GM18526 (cell line): ENCODE results near the gene POLR2F.

Experiments used
- POLR2A ChIP-seq: IDR thresholded peaks from 3 replicates; pipeline ENCODE4 v1.6.1; 2011; ENCODE audit not compliant: insufficient read length; ENCODE audit errors: extremely low read depth

POLR2F gene

DNA sequence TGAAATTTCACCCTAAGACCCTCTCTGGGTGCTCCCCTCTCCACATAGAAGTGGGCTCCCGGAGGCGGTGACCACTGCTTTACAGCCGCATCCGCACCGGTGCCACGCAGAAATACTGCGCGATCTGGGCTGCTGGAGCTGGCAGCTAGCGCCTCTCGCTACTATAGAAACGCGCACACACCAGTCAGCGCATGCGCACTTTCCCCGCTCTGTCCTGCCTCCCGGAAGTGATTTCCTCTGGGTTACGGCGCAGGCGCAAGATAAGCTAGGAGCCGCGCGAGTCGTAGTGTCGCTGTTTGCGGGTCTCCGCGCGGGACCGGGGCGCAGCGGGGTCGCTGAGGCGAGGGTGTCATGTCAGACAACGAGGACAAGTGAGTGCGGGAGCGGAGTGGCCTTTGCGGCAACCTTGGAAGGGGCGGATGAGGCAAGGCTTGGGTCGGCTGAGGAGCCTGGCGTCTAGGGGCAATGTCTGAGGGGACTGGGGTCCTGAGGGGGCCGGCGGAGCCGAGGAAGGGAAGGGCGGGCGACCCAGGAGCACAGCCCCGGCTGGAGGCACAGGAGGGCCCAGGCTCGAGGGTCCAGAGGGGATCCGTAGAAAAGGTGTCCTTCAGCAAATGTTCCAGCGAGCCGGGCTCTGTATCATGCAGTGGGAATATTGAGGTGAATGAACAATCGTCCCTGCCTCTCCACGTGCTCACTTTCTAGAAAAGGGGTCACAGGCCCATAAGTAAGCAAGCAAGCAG lies at the start of gene POLR2F, which contains the start of gene C22orf23:
TSS of gene POLR2F (plus strand) at position 263 of the 743 bp plus-strand sequence. CDS start at position 352, 89 bp downstream.
TSS of gene C22orf23 (minus strand) at position 165 of the 743 bp plus-strand sequence. CDS start 452 bp downstream, outside the sequence.
- TF ChIP-seq POLR2A: peak; percentile 90

DNA sequence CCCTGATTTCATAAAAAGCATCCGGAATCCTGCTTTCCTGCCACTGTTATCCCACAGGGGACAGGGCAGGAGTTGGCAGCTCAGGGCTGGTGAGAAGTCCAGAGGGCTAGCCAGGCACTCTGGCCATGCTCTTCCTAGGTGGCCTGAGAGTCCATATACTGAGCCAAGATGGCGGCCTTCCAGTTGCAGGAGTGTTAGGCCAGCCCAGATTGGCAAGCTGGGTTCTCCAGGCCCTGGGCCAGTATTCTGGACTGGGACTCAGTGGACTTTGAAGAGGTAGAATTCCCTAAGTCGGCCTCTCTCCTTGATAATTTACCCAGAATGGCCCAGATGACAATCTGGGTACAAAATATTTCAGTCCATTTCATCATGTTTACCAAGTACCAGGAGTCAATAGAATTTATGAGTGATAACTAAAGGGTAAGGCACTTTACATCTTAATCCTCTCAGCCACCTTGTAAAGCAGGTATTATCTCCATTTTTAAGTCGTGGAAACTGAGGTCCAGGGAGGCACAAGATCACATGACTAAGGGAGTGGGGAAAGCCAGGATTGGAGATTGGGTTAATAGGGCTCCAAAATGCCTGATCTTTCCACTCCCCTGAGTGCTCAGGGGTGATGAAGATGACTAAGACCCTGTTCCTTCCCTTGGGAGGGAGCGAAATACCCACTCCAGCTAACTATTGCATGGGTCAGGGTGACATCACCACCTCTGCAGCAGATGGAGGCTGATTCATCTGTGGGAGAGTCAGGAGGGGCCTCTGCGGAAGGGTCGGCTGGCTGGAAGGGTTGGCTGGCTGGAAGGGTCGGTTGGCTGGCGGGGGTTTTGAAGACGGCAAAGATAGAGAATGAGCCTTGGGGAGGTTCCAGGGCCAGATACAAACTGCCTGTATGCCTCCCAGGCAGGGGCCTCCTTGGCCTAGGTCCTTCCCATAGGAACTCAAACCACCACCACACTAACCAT lies 48.6 kb upstream of the POLR2F start:
- no peak for TF ChIP-seq POLR2A

DNA sequence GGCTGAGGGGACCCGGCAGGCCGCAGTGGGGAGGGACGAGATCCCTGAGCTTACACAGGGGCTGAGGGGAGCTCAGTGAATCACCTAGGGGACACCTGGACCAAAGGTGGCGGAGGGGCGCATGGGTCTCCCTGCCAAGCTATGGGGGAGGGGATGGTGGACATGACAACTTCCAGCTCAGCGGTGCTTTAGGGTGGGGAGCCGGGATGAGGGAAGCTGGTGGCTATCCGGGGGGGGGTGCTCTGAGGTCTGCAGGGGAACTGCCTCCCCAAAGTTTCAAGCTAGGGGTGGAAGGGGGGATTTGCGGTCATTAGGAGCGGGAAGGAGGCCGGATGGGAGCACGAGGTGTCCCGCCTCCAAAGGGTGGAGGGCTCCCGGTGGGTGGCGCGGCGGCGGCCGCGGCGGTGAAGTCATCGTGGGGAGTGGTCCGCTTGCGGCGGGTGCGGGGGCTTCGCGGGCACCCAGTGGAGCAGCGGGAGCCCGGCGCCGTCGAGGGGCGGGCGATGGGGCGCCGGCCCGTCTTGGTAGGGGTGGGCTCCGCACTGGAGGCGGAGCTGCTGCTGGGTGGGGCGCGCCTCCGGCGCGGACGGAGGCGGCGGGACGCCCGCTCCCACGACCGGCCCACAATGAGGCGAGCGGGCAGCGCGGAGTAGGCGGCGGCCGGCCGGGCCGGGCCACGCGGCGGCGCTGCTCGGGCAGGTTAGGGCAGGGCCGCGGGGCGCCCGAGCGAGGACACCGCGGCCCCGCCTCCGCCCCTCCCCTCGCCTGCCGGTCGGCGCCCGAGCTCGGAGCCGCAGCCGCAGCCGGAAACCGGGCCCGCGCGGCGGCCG lies 47.8 kb upstream of the POLR2F start, which contains the start of gene MICALL1:
TSS of gene MICALL1 (plus strand) at position 764 of the 830 bp plus-strand sequence. CDS start 126 bp downstream, outside the sequence.
- TF ChIP-seq POLR2A: peak; percentile 17

DNA sequence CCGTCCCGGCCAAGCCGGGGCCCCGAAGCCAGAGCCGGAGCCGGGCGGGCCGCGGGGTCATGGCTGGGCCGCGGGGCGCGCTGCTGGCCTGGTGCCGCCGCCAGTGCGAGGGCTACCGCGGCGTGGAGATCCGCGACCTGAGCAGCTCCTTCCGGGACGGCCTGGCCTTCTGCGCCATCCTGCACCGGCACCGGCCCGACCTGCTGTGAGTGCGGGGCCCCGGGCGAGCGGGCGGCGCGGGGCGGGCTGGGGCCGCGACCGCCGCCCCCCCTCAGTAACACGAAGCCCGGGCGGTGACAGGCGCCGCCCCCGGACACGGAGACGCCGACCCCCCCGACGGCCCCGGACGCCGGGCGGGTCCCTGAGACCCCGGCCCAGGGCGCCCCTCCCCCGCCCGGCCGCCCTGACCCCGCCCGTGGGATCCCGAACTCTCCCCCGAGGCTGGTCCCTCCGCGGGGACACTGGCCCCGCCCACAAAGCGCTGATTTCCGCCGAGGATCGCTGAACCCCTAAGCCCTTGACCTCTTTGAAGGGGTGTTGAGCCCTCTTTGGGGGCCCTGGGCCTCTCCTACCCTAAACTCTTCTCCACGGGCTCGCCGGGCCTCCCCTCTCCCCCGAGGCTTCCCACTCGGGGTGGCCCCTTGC lies 47.0 kb upstream of the POLR2F start:
- TF ChIP-seq POLR2A: no peak

DNA sequence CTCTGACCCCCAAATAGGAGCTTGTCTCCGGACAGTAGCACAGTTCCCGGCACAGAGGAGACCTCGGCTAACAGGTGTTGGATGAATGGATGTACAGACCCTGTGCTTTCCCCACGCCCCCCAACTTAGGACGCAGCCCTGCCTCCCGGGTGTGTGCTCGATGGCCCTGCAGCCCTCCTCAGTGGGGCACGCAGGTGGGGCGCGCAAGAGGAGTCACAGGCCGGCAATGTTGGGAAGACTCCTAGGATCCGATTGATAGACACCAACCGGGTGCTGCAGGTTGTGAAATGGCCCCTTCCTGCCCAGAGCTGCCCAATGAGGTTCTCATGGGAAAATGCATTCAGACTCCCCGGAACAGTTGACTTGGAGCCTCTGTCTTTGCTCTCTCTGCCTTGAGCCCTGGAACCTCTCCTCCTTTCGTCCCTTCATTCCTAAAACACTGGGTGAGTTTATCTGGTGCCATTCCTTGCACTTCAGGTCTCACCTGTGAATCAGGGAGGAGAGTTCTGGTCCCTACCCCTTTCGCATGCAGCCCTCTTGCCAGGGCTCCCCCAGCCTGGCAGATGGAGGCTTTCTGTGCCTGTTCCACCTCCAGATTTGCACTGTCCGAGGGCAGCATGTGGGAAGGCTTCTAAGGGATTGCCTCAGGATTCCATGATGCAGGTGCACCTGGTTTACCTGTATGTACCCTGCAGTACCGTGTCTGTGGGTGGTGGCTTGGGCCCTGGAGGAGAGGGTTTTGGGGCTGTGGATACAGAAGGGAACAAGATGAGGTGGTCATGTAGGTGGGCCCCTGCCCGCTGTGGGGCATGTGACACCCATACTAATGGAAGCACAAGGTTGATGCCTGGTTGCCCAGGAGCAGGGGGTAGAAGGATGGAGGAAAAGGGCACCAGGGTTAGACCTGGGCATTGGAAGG lies 46.2 kb upstream of the POLR2F start:
- no peak for TF ChIP-seq POLR2A

DNA sequence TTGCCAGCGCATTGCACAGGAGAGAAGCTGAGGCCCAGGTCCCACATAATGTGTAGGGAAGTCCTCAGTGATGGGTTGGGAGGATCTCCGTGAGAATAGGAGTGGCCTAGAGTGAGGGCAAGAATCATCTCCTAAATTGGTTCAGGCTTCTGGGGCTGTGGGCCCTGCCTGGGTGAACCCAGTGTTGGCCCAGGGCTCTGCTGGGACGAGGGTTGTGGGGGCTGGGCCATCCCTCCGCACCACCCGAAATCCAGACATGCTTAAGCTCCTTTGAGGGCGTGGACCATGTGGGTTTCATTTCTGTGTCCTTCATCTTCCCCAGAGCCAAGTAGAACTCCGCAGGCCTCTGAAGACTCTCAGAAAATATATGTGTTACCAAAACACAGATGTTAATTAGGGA lies 43.7 kb upstream of the POLR2F start:
- no peak for TF ChIP-seq POLR2A

DNA sequence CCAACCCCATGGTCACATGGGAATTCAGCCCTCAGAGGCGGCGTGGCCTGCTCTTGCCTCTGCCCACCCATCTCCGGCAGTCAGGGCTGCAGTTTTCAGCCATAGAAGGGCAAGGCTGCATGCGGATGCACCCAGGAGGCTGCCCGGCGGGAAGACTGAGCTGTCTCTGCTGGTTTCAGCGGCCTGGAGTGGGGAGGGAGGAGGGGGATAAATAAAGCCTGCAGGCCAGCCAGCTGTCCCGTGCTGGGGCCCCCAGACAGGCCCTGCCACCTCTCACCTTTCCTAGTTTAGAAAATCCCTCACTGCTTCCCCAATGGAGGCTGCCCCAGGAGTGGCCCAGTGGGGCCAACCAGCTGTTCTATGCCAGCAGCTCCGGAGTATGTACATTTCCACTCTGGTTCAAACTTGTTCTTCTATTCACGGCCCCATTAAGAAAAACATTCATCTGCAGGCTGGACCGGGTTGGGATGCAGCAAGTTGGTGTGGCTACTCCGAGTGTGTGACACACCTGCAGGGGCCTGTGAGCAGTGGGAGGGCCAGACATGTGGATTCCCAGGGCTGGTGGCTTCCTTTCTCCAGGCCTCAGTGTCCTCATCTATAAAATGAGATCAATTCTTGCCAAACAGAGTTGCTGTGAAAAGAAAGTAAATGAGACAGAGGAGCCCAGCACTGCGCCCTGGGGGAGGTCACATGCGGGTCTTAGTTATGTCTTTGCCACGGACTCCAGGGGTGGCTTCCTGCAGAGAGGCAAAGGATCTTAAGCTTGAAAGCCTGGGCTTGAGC lies 42.4 kb upstream of the POLR2F start:
- no peak for TF ChIP-seq POLR2A

DNA sequence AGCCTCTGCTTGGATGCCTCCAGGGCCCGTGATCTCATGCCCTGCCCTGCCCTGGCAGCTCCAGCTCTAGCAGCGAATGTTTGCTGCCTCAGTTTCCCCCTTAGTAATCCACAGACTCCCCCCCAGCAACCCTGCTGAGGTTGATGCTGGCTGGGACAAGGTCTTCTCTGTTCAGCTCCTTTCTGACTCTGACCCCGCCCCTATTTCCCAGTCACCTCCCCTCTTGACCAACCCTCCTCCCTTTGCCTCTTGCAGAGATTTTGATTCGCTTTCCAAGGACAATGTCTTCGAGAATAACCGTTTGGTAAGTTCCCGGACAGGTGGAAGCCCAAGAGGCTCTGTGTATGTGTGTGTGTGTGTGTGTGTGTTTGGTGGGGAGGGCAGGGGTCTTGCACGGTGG lies 41.8 kb upstream of the POLR2F start:
- TF ChIP-seq POLR2A: no peak

DNA sequence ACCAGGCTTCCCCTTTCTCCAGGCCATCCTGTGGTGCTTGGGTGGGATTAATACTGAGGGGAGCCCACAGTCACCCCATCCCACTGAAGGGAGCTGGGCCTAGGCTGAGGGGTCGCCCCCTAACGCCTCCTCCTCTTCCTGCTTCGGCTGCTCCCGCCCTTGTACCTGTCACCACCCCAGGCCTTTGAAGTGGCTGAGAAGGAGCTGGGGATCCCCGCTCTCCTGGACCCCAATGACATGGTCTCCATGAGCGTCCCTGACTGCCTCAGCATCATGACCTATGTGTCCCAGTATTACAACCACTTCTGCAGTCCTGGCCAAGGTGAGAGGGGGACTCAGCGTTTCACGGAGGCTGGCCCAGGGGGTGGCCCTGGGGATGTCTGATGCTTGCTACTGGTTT lies 41.3 kb upstream of the POLR2F start:
- TF ChIP-seq POLR2A: no peak

DNA sequence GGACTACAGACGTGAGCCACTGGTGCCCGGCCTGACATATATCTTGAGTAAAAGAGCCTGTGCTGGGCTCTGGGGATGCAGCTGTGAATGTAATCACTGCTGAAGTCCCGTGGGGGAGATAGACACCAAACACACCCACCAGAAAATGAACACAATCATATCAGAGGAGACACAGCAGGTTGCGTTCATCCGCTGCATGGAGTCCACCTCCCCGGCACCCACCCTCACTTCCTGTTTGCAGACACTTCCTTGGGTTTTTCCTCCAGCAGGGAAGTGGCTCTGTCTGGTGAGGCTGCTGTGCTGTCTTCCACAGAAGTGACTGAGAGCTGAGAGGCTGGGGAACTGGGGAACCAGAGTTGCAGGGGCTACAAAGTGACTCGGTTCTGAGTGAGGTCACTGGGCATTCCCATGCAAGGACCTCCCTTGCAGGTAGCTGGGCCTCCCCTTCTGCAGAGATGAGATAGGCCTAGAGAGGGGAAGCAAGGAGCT lies 40.2 kb upstream of the POLR2F start:
- no peak for TF ChIP-seq POLR2A

DNA sequence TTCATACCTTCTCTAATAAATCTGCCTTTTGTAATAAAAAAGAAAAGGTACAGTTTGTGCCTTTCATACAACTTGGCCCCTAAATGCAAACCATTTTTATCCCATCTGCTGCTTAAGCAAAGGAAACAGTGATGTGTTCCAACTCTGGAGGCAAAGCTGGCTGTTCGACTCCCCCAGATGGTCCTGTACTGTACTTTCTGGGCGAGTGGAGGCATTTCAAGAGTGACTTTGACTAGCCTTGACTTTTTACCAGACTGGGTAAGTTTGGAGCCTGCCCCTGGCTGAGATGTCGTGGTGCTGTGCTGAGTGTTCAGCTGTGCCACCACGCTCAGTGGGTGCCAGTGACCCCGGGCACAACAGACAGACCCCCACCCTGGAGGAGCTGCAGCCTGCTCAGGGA lies 37.2 kb upstream of the POLR2F start:
- TF ChIP-seq POLR2A: no peak

DNA sequence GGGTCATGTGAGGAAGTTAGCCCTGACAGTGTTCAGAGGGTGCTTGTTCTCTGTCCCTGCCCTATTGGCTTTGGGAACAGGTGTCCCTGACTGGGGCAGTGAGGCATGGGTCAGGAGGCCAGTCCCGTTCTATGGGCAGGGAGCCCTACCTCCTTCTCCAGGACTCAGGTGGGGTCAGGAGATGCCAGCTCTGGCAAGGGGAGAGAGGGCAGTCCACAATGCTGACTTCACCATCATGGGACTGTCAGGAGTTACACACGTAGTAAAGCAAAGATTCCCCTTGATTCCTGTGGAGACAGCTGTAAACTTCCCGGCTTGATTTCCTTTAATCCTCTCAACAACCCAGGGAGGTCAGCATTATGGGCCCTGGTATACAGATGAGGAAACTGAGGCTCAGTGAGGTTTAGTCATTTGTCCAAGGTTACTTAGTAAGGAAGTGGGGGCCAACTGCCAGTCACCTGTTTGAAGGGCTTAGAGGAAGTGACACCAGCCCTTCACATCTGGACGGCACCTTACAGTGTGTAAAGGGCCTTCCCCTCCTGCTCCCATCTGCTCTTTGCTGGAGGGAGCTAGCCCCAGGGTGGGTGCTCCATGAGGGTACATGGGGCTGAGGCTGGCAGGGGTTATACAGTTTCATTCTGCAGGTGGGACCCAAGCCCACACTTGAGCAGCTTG lies 35.5 kb upstream of the POLR2F start:
- TF ChIP-seq POLR2A: no peak

DNA sequence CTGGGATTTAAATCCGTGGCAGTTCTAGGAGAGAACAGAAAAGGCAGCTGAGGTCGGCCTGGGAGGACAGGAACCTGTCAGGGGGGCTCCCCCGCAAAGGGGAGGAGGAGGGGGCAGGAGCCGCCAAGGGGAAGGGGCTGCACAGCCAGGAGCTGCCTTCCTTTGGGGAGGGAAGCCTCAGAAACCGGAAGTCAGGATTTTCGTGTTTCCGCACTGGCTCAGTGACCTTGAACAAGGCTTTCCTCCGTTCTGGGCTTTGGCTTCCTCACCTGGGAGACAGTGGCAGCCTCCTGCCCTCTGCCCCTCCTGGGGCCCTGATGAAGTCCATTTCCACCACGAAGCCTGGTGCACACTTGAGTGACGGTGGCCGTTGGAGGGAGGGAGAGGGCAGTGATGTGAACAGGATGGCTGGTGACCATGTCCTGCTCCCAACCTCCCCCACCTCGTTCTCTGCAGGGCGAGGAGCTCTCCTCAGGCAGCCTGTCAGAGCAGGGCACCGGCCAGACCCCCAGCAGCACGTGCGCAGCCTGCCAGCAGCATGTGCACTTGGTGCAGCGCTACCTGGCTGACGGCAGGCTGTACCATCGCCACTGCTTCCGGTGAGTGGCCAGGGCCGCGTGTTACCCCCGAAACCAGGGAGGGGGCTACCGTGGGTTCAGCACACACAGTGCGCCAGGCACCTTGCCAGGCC lies 34.8 kb upstream of the POLR2F start:
- TF ChIP-seq POLR2A: no peak
